Bronchial epithelial cell (primary cell): ENCODE data around the gene GABRA4. TPM values are rescaled to one million over a fixed set of nuclear protein-coding genes. Genes with fewer than 3 reads are reported as not detected.
A peak's percentile ranks its signal among the peaks of the same experiment; 100 is the strongest.

ENCODE experiments used
- DNase-seq: peaks from one replicate; pipeline ENCODE4 v3.0.0-alpha.2; 2010; ENCODE audit warnings: low read depth
- FAIRE-seq: peaks from 2 replicates; lab custom pipeline; 2011; peaks lifted over from hg19 to GRCh38; lab: Jason Lieb, UNC
- H3K27me3 ChIP-seq: 2 replicates; pipeline ENCODE4 v1.5.1; 2011; ENCODE audit warnings: low read length; ENCODE audit not compliant: control insufficient read depth, insufficient read depth
- H3K36me3 ChIP-seq: 2 replicates; pipeline ENCODE4 v1.5.1; 2011; ENCODE audit warnings: low read length; ENCODE audit not compliant: control insufficient read depth, insufficient read depth
- H3K4me3 ChIP-seq: 2 replicates; pipeline ENCODE4 v1.5.1; 2011; ENCODE audit warnings: mild to moderate bottlenecking, low read depth, low read length, control low read depth
- CTCF ChIP-seq: IDR thresholded peaks from 2 replicates; pipeline ENCODE4 v1.5.1; 2011; ENCODE audit warnings: mild to moderate bottlenecking, moderate library complexity, low read length, control low read depth, inconsistent platforms; ENCODE audit not compliant: insufficient read depth, severe bottlenecking
- total RNA-seq: library from RNA; depleted of rRNA; stranded (reverse); fragments of >200 nt; gene quantifications from 2 replicates; pipeline ENCODE4 v1.2.1, GENCODE V29; 2014

GABRA4 gene
- total RNA-seq, 1 donor from 2014 or later = not detected

GRCh38 chr4:47010912-47011446, 17.6 kb upstream of the GABRA4 start:
- no peaks in the 10 kb centered on the region for H3K27me3 ChIP-seq
- no peak for TF ChIP-seq CTCF
- no peak for FAIRE-seq
- no peak overlapping the region for H3K4me3 ChIP-seq
- no peak for DNase-seq
- no peaks in the 10 kb centered on the region for H3K36me3 ChIP-seq

GRCh38 chr4:47010347-47010911, 17.0 kb upstream of the GABRA4 start:
- no peak for FAIRE-seq
- TF ChIP-seq CTCF = no peak
- Histone ChIP-seq H3K27me3 (no peaks in the 10 kb centered on the region), H3K36me3 (no peaks in the 10 kb centered on the region), H3K4me3 (no peak overlapping the region)
- peak; percentile 7 for DNase-seq

- Histone ChIP-seq H3K27me3 (no peaks in the 10 kb centered on the region), H3K36me3 (no peaks in the 10 kb centered on the region), H3K4me3 (no peak overlapping the region)
- no peak for FAIRE-seq
- TF ChIP-seq CTCF = no peak
- DNase-seq = peak; percentile 11
Measured at GRCh38 chr4:47002580-47002979, 9.2 kb upstream of the GABRA4 start.

- DNase-seq (no peak), FAIRE-seq (no peak)
- Histone ChIP-seq H3K27me3 (no peaks in the 10 kb centered on the region), H3K36me3 (no peaks in the 10 kb centered on the region), H3K4me3 (no peak overlapping the region)
- no peak for TF ChIP-seq CTCF
Measured at GRCh38 chr4:47000406-47000805, 7.0 kb upstream of the GABRA4 start.

GRCh38 chr4:46999566-46999965, 6.2 kb upstream of the GABRA4 start:
- Histone ChIP-seq H3K36me3 (no peaks in the 10 kb centered on the region), H3K4me3 (no peak overlapping the region), H3K27me3 (no peaks in the 10 kb centered on the region)
- peak; percentile 6 for DNase-seq
- no peak for TF ChIP-seq CTCF
- no peak for FAIRE-seq

GRCh38 chr4:46994007-46994405, 625 bp upstream of the GABRA4 start:
- DNase-seq (no peak), FAIRE-seq (no peak)
- Histone ChIP-seq H3K4me3 (no peak overlapping the region), H3K36me3 (no peaks in the 10 kb centered on the region), H3K27me3 (peaks cover 11% of the 10 kb centered on the region)
- no peak for TF ChIP-seq CTCF
